HG03196 (cell line): ENCODE data around the gene COL4A4.
A peak's percentile ranks its signal among the peaks of the same experiment; 100 is the strongest.
"Not testable (repeated sequence)": the region's sequence is repeated elsewhere in the genome, so short reads cannot be mapped to it uniquely, and the experiment has no call there.

Experiments
- ATAC-seq: cut with Tn5 transposase; IDR thresholded peaks from one replicate; pipeline ENCODE4 v1.9.1; 2021; ENCODE audit not compliant: unreplicated experiment

Gene COL4A4

DNA sequence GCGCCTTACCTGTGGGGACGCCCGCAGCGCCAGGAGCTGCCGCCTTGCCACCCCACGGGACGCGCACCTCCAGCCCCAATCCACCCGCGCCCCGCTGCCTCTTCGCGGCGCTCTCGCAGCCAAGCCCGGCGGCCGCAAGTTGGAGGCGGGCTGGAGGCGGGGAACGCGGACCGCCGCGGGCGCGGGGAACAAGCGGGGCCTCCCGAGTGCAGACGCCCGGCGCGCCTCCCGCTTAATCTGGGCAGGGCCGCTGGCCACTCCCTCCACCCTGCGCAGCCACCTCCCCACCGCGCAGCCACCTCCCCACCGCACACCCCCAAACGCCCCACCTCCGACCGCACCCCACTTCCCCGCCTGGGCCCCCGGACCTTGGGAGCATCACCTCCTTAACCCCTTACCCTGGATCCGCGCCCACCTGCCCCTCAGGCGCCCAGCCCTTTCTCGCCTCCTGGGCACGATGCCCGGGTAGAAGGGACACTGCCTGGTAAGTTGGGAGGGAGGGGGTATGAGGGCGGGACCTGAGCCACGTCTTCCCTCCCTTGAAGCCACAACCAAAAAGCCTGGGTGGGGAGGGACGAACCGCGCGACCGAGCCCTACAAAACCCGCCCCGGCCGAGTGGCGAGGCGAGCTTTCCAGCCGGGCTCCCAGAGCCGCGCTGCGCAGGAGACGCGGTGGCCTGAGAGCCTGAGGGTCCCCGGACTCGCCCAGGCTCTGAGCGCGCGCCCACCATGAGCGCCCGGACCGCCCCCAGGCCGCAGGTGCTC lies at the start of gene COL4A4, which contains the start of gene COL4A3:
COL4A4 (minus strand) TSS at position 208 of the 765 bp plus-strand sequence. CDS start 16,722 bp downstream, outside the sequence.
COL4A3 (plus strand) TSS at position 627 of the 765 bp plus-strand sequence; CDS start at position 730, 103 bp downstream.
- peak; percentile 57 for ATAC-seq

DNA sequence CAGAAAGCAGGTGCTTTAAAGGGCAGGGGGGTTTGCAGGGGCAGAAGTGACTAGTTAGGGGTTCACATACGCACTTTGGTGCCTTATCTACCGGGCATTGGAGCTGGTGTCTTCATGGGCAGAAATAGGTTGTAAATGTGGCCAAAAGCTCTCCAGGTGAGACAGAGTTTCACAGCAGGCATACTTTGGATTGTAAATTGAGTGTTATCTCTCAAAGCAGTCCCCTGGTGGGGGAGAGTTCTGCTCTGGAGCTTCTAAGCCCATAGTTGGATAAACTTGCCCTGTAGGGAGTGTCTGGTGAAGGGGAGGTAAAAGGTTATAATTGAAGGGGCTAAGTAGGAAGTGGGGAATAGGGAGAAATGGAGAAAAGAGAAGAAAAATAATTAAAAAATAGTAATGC lies 43.6 kb upstream of the COL4A4 start:
- no peak for ATAC-seq

DNA sequence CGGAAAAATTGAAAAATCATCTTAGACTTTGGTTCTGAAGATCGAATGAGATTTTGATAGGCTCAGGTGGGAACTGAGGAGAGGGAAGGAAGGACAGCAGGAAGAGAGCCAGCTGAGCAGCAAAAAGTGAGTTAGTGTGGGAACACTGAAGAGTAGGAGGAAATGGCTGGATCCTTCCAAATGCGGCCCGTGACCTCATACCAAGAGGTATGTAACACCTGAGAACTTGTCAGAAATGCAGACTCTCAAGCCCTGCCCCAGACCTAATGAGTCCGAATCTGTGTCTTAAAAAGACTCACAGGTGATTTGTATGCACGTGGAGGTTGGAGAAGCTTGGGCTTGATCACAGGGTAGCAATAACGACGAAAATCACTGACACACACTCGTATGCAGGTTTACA lies 42.4 kb upstream of the COL4A4 start:
- ATAC-seq, result no peak

DNA sequence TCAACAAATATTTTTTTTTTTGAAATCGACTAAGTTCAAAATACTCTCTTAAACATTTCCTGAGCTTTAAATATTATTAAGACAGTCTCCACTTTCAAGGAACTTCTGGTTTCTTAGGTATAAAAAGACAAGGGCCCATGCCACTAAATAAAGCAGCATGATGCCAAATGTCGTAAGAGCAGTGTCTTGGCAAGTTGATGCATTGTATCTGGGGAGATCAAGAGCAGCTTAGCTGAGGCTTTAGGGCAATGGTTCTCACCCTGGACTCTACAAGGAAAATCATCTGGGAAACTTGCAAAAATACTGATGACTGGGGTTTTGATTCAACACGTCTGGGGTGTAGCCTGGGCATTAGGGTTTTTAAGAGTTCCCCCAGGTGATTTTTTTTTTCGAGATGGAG lies 41.7 kb upstream of the COL4A4 start:
- ATAC-seq, result no peak

DNA sequence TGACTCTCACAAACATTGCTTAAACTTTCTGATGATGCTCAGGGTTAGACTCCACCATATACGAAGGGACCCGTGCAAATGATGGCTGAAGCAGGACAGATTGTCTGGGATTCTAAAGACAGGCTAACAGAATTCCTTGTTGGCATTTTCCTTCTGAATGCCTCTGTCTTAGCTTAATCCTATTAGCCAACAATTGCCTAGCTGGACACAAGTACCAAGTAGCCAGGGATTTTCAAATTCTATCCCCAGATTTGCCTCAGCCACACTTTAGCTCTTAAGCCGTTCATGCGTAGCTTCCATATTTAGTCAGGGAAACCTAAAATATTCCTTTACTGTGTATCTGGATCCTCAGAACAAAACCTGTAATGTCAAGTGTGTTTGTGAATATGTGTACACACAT lies 40.4 kb upstream of the COL4A4 start:
- ATAC-seq, result no peak

DNA sequence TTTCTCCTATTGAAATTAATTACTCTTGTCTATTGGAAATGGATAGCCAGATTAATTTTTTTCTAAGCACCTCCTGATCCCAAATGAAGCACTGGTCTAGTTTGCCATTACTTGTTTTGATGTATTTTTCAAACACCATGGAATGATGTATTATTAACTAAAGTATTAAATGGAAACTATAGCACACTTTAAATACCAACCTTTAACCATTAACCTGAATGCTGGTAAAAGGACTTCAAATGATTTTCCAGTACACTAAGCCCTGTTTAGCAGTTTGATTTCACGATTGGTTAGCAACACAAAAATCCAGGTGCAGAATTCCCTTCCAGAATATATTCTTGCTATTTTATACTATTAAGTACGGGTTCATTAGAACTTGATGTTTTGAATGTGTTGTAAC lies 37.8 kb upstream of the COL4A4 start:
- ATAC-seq, result no peak

DNA sequence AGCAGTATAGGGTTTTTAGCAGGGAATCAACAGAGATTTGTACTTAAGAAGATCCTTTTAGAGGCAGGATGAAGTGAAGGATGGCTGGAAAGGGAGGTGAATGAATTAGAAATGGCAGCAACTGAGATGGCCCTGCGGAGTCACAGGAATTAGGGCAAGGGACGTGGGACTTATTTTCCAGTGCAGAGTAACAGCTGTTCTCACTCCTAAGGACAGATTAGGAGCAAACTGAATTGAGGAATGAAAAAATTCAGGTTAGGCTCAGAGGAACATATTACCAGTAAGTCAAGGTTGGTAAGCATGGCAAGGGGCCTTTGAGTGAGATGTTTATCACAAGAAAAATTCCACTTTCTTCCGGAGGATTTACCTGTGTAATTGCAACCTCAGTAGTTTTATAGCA lies 34.9 kb upstream of the COL4A4 start:
- ATAC-seq, result no peak

DNA sequence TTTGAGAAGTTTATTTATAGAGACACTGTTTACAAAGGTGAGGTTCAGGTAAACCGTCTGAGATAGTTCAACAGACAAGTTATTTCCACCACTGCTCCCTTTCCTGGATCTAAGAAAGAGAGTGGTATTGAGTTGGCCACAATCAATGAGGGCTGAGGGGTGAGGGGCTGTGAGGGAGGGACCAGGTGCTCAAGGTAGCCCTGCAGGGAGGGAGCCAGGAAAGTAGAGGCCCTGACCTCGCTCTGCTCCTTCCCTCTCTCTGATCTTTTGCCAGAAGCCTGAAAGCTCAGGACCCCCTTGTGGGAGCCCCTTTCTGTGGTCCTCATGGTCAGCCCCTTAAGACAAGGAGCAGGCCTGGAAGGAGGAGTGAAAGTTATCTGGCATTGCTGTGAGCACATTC lies 30.2 kb upstream of the COL4A4 start:
- no peak for ATAC-seq

DNA sequence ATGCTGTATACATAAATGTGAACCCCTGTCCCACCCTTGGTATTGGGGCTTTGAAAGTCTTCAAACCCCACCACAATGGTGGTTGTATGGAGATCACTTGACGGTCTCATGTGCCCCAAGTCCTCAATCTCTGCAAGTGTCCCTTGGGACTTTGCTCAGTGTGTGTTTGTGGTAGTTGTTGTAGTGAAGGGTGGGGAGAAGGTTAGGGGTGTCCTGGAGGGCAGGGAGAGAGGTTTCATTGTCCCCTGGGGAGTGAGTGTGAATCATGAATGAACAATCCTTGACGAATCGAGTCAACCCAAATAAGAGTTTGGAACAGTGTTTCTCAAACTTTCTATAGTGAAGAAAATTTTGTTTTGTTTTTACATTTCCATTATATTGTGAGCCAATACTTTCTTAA lies 28.5 kb upstream of the COL4A4 start:
- no peak for ATAC-seq

DNA sequence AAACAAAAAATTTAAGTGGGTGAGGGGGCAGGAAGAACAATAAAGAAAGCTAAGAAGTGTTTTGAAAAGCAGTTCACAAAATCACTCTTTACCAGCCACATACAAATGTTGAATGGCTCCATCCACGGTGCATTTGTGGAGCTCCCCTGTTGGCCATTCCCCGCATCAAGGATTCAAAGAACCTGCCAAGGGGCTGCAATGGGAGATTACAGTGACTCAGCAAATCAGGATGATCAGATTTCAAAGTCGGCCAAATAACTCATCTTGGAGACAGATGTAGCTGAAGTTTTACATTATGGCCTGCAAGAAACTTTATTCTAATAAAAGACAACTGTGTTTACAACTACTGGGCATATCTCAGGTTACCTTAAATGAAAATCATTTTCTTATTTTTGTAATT lies 27.4 kb upstream of the COL4A4 start:
- ATAC-seq, result no peak

DNA sequence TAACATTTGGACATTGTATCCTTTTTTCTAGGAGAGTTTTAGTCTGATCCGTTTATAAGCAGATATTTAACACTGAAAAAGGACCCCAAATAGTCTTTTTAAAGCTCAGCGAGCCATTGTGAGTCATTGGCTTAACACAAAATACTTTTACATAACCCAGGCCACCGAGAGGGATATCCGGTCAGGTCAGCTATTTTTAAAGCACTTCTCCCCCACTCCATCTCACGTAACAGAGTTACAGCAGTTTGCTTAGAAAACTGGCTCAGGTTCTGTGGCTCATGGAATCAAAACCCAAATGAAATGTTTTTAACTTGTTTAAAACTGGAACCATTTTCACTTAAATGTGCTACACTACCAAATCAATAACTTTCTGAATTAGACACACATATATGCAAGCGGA lies 24.3 kb upstream of the COL4A4 start:
- no peak for ATAC-seq

DNA sequence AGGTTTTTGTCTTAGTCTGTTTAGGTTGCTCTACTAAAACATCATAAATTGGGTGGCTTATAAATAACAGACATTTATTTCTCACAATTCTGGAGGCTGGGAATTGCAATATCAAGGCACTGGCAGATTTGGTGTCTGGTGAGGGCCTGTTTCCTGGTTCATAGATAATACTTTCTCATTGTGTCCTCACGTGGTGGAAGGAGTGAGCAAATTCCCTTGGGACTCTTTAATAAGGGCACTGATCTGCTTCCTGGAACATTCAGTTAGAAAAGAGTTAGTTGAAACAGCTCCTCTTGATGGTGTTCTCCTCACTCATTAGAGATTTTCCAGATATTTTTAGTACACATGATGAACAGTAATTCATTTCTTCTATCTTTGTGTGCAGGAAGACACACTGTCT lies 22.7 kb upstream of the COL4A4 start:
- ATAC-seq, result no peak

DNA sequence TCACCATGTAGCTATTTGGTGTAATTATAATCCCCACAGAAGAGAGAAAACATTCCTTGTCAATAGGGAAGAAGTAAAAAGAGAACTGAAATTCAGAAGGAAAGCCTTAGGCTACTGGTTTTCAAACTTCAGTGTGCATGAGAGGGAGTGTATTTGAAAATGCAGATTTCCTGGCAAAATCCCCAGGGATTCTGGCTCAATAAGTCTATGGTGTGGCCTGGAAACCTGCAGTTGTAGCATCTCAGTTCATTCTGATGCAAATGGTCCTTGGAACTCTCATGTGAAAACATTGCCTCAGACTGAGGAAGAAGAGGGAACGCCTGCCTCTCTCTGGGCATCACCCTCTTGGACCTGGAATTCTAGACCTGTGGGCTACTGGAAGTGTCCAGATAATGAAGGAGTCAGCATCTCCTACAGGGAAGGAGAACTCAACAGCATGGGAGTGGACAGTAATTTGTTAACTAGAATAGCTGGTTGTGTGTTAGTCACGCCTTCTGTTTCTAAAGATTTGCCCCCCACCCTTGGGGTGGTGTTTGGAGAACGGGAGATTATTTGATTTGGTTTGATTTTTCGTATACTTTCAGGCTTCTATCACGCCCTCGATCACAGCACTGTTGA lies 21.7 kb upstream of the COL4A4 start:
- ATAC-seq, result no peak

DNA sequence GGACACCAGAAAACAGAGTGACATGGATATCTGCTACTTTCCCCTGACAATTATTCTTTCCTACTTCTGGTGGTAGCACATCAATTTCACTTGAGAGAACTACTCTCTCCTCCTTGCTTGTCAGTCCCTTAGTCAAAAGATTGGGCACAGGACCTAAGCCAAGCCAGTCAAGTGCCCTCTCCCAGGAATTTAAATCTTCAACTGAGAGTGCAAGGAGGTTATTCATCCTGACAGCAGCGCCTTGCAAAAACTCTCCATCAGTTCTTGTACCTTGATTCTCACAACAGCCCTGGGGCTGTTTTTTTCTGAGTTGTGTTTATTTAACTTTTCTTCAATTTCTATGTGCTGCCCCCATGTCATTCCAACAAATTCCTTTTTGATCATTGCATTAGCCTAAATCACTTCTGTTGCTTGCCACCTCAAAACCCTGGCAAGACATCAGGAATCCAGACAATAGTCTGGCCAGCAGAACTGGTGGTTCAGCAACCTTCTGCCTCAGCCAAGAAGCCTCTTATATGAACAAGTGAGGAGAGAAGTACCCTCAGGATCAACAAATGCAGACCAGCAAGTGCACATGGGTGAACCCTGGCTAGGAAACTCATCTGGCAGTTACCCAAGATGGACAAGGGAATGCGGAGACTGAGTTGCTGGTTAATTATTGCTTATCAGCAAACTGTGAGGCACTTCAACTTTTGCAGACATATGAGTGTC lies 19.8 kb upstream of the COL4A4 start:
- no peak for ATAC-seq

DNA sequence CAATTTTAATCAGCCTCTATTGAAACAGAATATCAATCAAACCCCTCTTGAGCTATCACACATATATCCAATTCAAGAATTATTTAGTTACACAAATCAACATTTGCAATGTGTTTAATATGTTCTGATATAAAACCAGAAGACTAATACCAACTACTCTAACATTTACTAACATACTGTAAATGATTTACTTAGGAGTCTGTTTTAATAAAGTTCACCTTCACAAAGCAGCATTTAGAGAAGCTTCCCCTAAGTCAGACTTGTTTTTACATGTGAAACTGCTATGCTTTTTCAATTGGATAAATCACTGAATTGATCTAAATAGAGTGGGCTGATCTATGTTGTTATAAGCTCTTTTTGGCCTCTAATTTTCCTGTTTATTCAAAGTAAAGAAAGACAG lies 18.8 kb upstream of the COL4A4 start:
- no peak for ATAC-seq

DNA sequence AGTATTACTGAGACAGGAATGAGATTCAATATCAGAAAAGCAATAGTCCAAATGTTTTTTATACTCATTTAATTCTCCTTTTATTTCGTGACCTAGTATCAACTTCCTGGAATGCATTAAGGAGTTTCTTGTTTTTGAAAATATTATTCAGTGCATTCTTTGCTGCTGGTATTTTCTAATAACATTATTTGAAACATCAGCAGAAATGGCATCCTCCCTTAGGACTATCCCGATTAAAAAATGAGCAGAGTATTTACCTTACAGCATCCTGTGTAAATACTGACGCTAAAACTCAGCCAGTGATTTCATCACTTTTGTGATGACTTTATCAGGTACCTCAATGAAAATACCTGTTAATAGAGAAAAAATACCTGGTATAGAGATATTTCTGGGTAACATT lies 16.8 kb upstream of the COL4A4 start:
- ATAC-seq, result no peak

DNA sequence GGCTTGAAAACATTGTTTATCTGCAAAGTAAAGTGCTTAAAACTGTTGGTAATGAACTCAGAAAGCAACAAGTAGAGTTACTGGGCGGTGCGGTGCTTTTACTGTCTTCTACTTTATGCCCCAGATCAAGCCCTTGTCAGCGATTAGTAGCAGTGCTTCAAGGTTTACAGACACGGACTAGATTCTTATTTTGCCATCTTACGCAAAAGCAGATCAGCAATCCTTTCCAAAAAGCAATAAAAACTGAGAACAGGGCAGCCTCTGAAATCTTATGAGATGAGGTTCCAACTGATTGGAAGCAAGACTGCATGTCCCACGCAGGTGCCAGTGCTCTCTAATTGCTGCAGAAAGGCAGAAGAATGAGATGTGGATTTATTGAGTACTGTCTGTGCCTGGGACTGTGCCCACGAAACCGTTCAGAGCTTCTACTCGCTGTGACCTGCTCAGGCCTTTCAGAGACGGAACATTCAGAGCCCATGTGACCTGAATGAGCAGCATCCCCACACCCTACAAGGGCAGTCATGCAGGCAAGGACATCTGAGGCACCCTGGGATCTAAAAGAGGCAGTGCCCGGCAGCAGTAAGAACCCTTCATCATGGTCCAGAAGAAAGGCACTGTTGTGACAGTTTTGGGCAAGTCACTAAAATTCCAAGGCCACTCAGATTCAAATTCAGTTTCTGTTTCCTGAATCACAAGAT lies 16.1 kb upstream of the COL4A4 start:
- no peak for ATAC-seq

DNA sequence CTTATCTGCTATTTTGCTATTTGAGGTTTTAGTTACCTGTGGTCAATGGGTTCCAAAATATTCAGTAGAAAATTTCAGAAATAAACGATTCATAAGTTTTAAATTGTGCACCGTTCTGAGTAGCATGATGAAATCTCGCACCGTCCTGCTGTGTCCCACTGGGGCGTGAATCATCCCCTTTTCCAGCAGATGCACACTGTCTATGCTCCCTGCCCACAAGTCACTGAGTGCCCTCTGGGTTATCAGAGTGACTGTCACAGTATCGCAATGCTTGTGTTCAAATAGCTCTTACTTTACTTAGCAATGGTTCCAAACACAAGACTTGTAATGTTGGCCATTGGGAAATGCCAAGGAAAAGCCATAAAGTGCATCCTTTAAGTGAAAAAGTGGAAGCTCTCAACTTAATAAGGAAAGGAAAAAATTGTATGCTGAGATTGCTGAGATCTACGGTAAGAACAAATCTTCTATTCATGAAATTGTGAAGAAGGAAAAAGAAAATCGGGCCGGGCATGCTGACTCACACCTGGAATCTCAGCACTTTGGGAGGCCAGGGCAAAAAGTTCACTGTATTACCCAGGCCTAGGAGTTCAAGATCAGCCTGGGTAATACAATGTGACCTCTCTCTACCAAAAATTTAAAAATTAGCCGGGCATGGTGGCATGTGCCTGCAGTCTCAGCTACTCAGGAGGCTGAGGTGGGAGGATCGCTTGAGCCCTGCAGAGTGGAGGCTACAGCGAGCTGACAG lies 13.8 kb upstream of the COL4A4 start:
- no peak for ATAC-seq

DNA sequence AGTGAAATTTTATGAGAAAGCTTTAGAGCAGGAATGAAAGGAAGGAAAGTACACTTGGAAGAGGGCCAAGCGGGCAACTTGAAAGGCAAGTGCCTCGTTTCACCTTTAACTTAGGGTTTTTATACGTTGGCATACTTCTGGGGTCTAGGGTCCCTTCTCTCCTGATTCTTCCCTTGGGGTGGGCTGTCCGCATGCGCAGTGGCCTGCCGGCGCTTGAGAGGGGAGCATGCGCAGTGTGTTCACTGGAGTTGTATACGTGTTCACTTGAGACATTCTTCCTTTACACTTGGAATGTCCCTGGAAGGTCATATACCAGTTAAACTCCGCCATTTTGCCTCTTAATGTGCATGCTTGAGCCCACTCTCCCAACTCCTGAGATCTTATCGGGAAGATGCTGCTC lies 7.8 kb upstream of the COL4A4 start:
- ATAC-seq, result not testable (repeated sequence)

DNA sequence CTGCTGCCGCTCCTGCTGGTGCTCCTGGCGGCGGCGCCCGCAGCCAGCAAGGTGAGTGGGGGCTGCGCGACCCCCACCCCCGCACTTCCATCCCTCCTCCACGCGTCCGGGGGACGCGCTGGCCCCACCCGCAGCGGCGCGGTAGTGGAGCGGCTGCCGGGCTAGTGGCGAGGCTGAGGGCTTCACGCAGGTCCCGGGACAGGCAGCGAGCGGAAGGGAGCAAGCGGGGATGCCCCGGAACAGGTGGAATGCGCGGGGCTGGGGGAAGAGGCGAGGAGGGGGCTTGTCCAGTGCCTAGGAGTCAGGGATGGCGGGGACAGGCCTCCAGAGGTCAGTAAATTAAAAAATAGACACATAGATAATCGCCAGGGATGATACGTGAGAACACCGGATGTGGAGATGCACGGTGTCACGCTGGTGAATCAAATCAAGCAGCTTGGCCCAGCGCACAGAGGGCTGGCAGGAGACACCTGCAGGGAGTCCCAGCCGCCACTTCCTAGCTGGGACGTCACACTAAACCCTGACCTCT lies 822 bp upstream of the COL4A4 start:
- peak; percentile 68 for ATAC-seq
